CD8-positive, alpha-beta memory T cell (primary cell): ENCODE results near the gene SAPCD2. TPM values are rescaled to one million over a fixed set of nuclear protein-coding genes. Genes with fewer than 3 reads are reported as not detected.
A peak's percentile ranks its signal among the peaks of the same experiment; 100 is the strongest.
"Not testable (repeated sequence)": the region's sequence is repeated elsewhere in the genome, so short reads cannot be mapped to it uniquely, and the experiment has no call there.

Experiments
- CTCF ChIA-PET: fragments of 350-600 bp; sonication (Branson Sonifier 250); formaldehyde crosslinking; loops from one replicate; lab custom pipeline; 2021; ENCODE audit warnings: antibody characterized with exemption; lab: Charles Lee
- POLR2A ChIA-PET: fragments of 350-600 bp; sonication (Branson Sonifier 250); formaldehyde crosslinking; loops from one replicate; lab custom pipeline; 2021; ENCODE audit warnings: antibody characterized with exemption; lab: Charles Lee
- DNase-seq, 5 donors: peaks; one replicate each; pipeline versions ENCODE4 v3.0.0 to v3.0.0-alpha.2; 2020 to 2022; ENCODE audit warnings: mixed read lengths in 1 of 5
- H3K27ac ChIP-seq: one replicate; pipeline ENCODE4 v1.7.0; 2013; ENCODE audit warnings: low read depth, mild to moderate bottlenecking, low read length, moderate library complexity
- H3K27me3 ChIP-seq: 2 replicates; pipeline ENCODE4 v1.7.0; 2013; ENCODE audit warnings: low read length, mild to moderate bottlenecking; ENCODE audit not compliant: insufficient read depth, poor library complexity, severe bottlenecking
- H3K36me3 ChIP-seq: 2 replicates; pipeline ENCODE4 v1.7.0; 2013; ENCODE audit warnings: mild to moderate bottlenecking, low read length, moderate library complexity; ENCODE audit not compliant: insufficient read depth
- H3K4me1 ChIP-seq: 2 replicates; pipeline ENCODE4 v1.7.0; 2013; ENCODE audit warnings: mild to moderate bottlenecking, low read length, moderate library complexity; ENCODE audit not compliant: insufficient read depth
- H3K4me3 ChIP-seq: 2 replicates; pipeline ENCODE4 v1.7.0; 2013; ENCODE audit warnings: mild to moderate bottlenecking, low read length
- H3K9me3 ChIP-seq: 2 replicates; pipeline ENCODE4 v1.7.0; 2013; ENCODE audit warnings: mild to moderate bottlenecking, low read length
- H3K27ac Mint-ChIP-seq, 8 donors: one replicate each; pipeline ENCODE4 v1.8.0; 2020 to 2021; ENCODE audit warnings: mixed read lengths in 8 of 8, mild to moderate bottlenecking in 6 of 8, inconsistent platforms in 3 of 8, moderate library complexity in 3 of 8
- H3K27me3 Mint-ChIP-seq, 2 donors: one replicate each; pipeline ENCODE4 v1.8.0; 2020 to 2021; ENCODE audit warnings: mixed read lengths in 2 of 2, mild to moderate bottlenecking in 1 of 2, moderate library complexity in 1 of 2
- H3K36me3 Mint-ChIP-seq, 3 donors: one replicate each; pipeline ENCODE4 v1.8.0; 2020 to 2021; ENCODE audit warnings: mixed read lengths in 3 of 3, inconsistent platforms in 1 of 3, mild to moderate bottlenecking in 1 of 3
- H3K4me1 Mint-ChIP-seq, 3 donors: one replicate each; pipeline ENCODE4 v1.8.0; 2020 to 2021; ENCODE audit warnings: mixed read lengths in 3 of 3, inconsistent platforms in 1 of 3, mild to moderate bottlenecking in 1 of 3
- H3K4me3 Mint-ChIP-seq, 7 donors: one replicate each; pipeline ENCODE4 v1.8.0; 2020 to 2021; ENCODE audit warnings: mixed read lengths in 7 of 7, mild to moderate bottlenecking in 6 of 7, moderate library complexity in 4 of 7, inconsistent platforms in 2 of 7
- H3K9me3 Mint-ChIP-seq, 5 donors: one replicate each; pipeline ENCODE4 v1.8.0; 2020 to 2022; ENCODE audit warnings: mixed read lengths in 5 of 5, mild to moderate bottlenecking in 3 of 5, moderate library complexity in 2 of 5, inconsistent platforms in 1 of 5
- polyA plus RNA-seq: library from polyadenylated mRNA; unstranded; fragments of 300-500 nt; fragmentation: Illumina TruSeq; gene quantifications from one replicate; pipeline ENCODE4 v1.2.3, GENCODE V29; 2021
- total RNA-seq, 2 experiments: library from RNA; stranded (reverse); gene quantifications; one replicate each; pipeline ENCODE4 v1.2.3, GENCODE V29; 2021

SAPCD2 gene
- total and polyA plus RNA-seq, 3 experiments from 2014 or later: 0.15 to 12.7 (median 11.5) TPM

GRCh38 chr9:137034039-137034708, 36.2 kb downstream of the SAPCD2 start:
- Mint-ChIP-seq H3K4me3 (peak overlapping the region; percentile 72 to 89 (median 76)), H3K27ac (peak overlapping the region; percentile 75 to 96 (median 89)), H3K36me3 (no peaks in the 10 kb centered on the region), H3K27me3 (no peaks in the 10 kb centered on the region), H3K9me3 (no peaks in the 10 kb centered on the region), H3K4me1 (peaks cover 41 to 55% (median 42%) of the 10 kb centered on the region in 3 donors)
- no peak for DNase-seq
- Histone ChIP-seq H3K36me3 (no peaks in the 10 kb centered on the region), H3K4me1 (peaks cover 49% of the 10 kb centered on the region), H3K27me3 (no peaks in the 10 kb centered on the region), H3K27ac (no peak overlapping the region), H3K4me3 (peak overlapping the region; percentile 58), H3K9me3 (no peaks in the 10 kb centered on the region)
- ChIA-PET CTCF (interaction anchor here (0.9 to 8.9 kb wide), 43 partner anchors 8 to 307 kb away, joined by 3 to 159 read pairs (median 7); partner anchors contain the start of genes AJM1, C8G, CLIC3 and FBXW5), POLR2A (interaction anchor here (0.6 to 2.0 kb wide), 10 partner anchors 13 to 246 kb away, joined by 3 to 18 read pairs (median 5); partner anchors contain the start of genes AJM1, C8G, FBXW5 and PAXX)

GRCh38 chr9:137033481-137033880, 36.9 kb downstream of the SAPCD2 start:
- H3K4me1 ChIP-seq: peaks cover 54% of the 10 kb centered on the region
- H3K36me3 Mint-ChIP-seq, POLR2A ChIA-PET, H3K27me3 ChIP-seq, H3K9me3 ChIP-seq, H3K36me3 ChIP-seq, H3K27me3 Mint-ChIP-seq, DNase-seq, H3K4me3 ChIP-seq, H3K27ac ChIP-seq, H3K9me3 Mint-ChIP-seq: not testable (repeated sequence)
- H3K4me1 Mint-ChIP-seq: peaks cover 41 to 61% (median 46%) of the 10 kb centered on the region in 3 donors
- peak overlapping the region in 6 of 8 donors; percentile 23 to 96 (median 62) for H3K27ac Mint-ChIP-seq
- CTCF ChIA-PET: interaction anchor here (0.7 to 8.9 kb wide), 4 partner anchors 62 to 245 kb away, joined by 3 to 159 read pairs (median 48); partner anchors contain the start of genes AJM1, C8G, FBXW5 and TMEM141
- peak overlapping the region in 5 of 7 donors; percentile 15 to 74 (median 59) for H3K4me3 Mint-ChIP-seq

GRCh38 chr9:137032858-137033257, 37.5 kb downstream of the SAPCD2 start:
- no peak for DNase-seq
- no peaks in the 10 kb centered on the region for H3K27me3 Mint-ChIP-seq
- no peaks in the 10 kb centered on the region for H3K36me3 Mint-ChIP-seq
- H3K27ac Mint-ChIP-seq: peak overlapping the region; percentile 58 to 96 (median 86)
- ChIA-PET CTCF (interaction anchor here (0.9 to 8.9 kb wide), 7 partner anchors 14 to 244 kb away, joined by 3 to 159 read pairs (median 6); partner anchors contain the start of genes C8G, FBXW5, MAN1B1 and TMEM141), POLR2A (interaction anchor here (0.5 to 0.6 kb wide), 2 partner anchors 38 to 572 kb away, joined by 3 read pairs; partner anchors contain the start of genes ARRDC1 and SAPCD2)
- no peak overlapping the region for H3K4me3 ChIP-seq
- H3K27ac ChIP-seq: no peak overlapping the region
- H3K4me3 Mint-ChIP-seq: peak overlapping the region; percentile 11 to 74 (median 67)
- H3K4me1 Mint-ChIP-seq: peaks cover 41 to 61% (median 46%) of the 10 kb centered on the region in 3 donors
- H3K36me3 ChIP-seq: no peaks in the 10 kb centered on the region
- H3K27me3 ChIP-seq: no peaks in the 10 kb centered on the region
- no peaks in the 10 kb centered on the region for H3K9me3 Mint-ChIP-seq
- H3K4me1 ChIP-seq: peaks cover 54% of the 10 kb centered on the region
- H3K9me3 ChIP-seq: no peaks in the 10 kb centered on the region

GRCh38 chr9:137031904-137032640, 38.3 kb downstream of the SAPCD2 start, which contains the start of gene FUT7:
TSS of gene FUT7 (minus strand) at chr9:137032088. CDS start at chr9:137031991, 97 bp downstream.
- H3K4me3 ChIP-seq: peak within 1 kb of the TSS; percentile 74
- peak within 1 kb of the TSS; percentile 77 to 98 (median 90) for H3K27ac Mint-ChIP-seq
- no peak within 1 kb of the TSS for H3K27ac ChIP-seq
- H3K4me3 Mint-ChIP-seq: peak within 1 kb of the TSS; percentile 70 to 95 (median 90)
- POLR2A ChIA-PET: interaction anchor here (0.6 to 0.7 kb wide), 2 partner anchors 39 kb away, joined by 3 to 4 read pairs; partner anchors contain the start of gene SAPCD2
- no peaks in the 10 kb centered on the region for H3K9me3 Mint-ChIP-seq
- H3K4me1 ChIP-seq: peaks cover 59% of the 10 kb centered on the region
- no peaks in the 10 kb centered on the region for H3K9me3 ChIP-seq
- peaks cover 44 to 65% (median 50%) of the 10 kb centered on the region in 3 donors for H3K4me1 Mint-ChIP-seq
- H3K27me3 ChIP-seq: no peaks in the 10 kb centered on the region
- H3K36me3 Mint-ChIP-seq: peaks cover 0 to 1% (median 0%) of the 10 kb centered on the region in 3 donors
- H3K36me3 ChIP-seq: no peaks in the 10 kb centered on the region
- H3K27me3 Mint-ChIP-seq: no peaks in the 10 kb centered on the region
- CTCF ChIA-PET: interaction anchor here (0.9 to 8.9 kb wide), 9 partner anchors 15 to 240 kb away, joined by 3 to 159 read pairs (median 6); partner anchors contain the start of genes C8G, CLIC3, FBXW5 and MAN1B1
- DNase-seq: peak in 3 of 5 donors; percentile 24 to 39 (median 36)

GRCh38 chr9:137030538-137031527, 39.5 kb downstream of the SAPCD2 start:
- ChIA-PET CTCF (interaction anchor here (1.4 to 8.9 kb wide), 14 partner anchors 16 to 239 kb away, joined by 4 to 159 read pairs (median 14); partner anchors contain the start of genes AJM1, C8G, CLIC3 and FBXW5), POLR2A (interaction anchor here (1.6 kb wide), 1 partner anchor 56 kb away, joined by 5 read pairs; no protein-coding TSS in a partner anchor)
- Histone ChIP-seq H3K27me3 (no peaks in the 10 kb centered on the region), H3K4me3 (peak overlapping the region; percentile 74), H3K4me1 (peaks cover 69% of the 10 kb centered on the region), H3K27ac (peak overlapping the region; percentile 38), H3K9me3 (no peaks in the 10 kb centered on the region), H3K36me3 (no peaks in the 10 kb centered on the region)
- H3K27me3 Mint-ChIP-seq: no peaks in the 10 kb centered on the region
- DNase-seq: peak in 4 of 5 donors; percentile 23 to 64 (median 48)
- H3K27ac Mint-ChIP-seq: peak overlapping the region; percentile 78 to 98 (median 90)
- H3K9me3 Mint-ChIP-seq: no peaks in the 10 kb centered on the region
- peaks cover 51 to 78% (median 56%) of the 10 kb centered on the region in 3 donors for H3K4me1 Mint-ChIP-seq
- H3K36me3 Mint-ChIP-seq: peaks cover 0 to 1% (median 0%) of the 10 kb centered on the region in 3 donors
- H3K4me3 Mint-ChIP-seq: peak overlapping the region; percentile 69 to 95 (median 88)

- H3K27ac Mint-ChIP-seq: peak overlapping the region in 7 of 8 donors; percentile 72 to 98 (median 90)
- POLR2A ChIA-PET: interaction anchor here (1.6 kb wide), 1 partner anchor 55 kb away, joined by 5 read pairs; no protein-coding TSS in a partner anchor
- peaks cover 0 to 1% (median 0%) of the 10 kb centered on the region in 3 donors for H3K36me3 Mint-ChIP-seq
- Histone ChIP-seq H3K4me3 (peak overlapping the region; percentile 74), H3K27me3 (no peaks in the 10 kb centered on the region), H3K36me3 (no peaks in the 10 kb centered on the region), H3K9me3 (no peaks in the 10 kb centered on the region), H3K4me1 (peaks cover 62% of the 10 kb centered on the region), H3K27ac (peak overlapping the region; percentile 38)
- CTCF ChIA-PET: interaction anchor here (0.8 to 7.8 kb wide), 35 partner anchors 11 to 237 kb away, joined by 3 to 72 read pairs (median 6); partner anchors contain the start of genes AJM1, C8G, CLIC3 and FBXW5
- no peaks in the 10 kb centered on the region for H3K9me3 Mint-ChIP-seq
- H3K4me1 Mint-ChIP-seq: peaks cover 51 to 76% (median 51%) of the 10 kb centered on the region in 3 donors
- H3K27me3 Mint-ChIP-seq: no peaks in the 10 kb centered on the region
- DNase-seq: no peak
- peak overlapping the region; percentile 82 to 95 (median 88) for H3K4me3 Mint-ChIP-seq
These were observed 40.4 kb downstream of the SAPCD2 start for GRCh38 chr9:137030006-137030405.
